Activated CD4-positive, alpha-beta T cell treated with anti-CD3 and anti-CD28 coated beads for 48 hours (primary cell): ENCODE data around the gene PRKAB2.
"Not testable (repeated sequence)": the region's sequence is repeated elsewhere in the genome, so short reads cannot be mapped to it uniquely, and the experiment has no call there.

Experiments used
- DNase-seq: peaks from one replicate; pipeline ENCODE4 v3.0.0-alpha.2; 2020

Gene PRKAB2

GRCh38 chr1:147109041-147109440 lies 63.2 kb downstream of the PRKAB2 start:
- DNase-seq: peak; percentile 5

DNA sequence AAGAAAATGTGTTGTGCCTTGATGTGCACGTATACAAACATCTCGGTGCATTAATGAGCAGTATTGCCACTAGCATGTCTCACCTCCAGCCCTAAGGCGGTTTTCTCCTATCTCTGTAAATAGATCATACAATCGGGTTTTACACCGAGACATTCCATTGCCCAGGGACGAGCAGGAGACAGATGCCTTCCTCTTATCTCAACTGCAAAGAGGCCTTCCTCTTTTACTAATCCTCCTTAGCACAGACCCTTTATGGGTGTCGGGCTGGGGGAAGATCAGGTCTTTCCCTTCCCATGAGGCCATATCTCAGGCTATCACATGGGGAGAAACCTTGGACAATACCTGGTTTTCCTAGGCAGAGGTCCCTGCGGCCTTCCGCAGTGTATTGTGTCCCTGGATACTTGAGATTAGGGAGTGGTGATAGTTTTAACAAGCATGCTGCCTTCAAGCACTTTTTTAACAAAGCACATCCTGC lies 65.8 kb downstream of the PRKAB2 start:
- DNase-seq: not testable (repeated sequence)

- DNase-seq: no peak
These were observed 66.4 kb downstream of the PRKAB2 start for GRCh38 chr1:147105909-147106308.
